ENCODE data around the gene POPDC2. TPM values are rescaled to one million over a fixed set of nuclear protein-coding genes. Genes with fewer than 3 reads are reported as not detected.

Gene POPDC2
- total RNA-seq, 1 donor from 2014 or later = 3.5 TPM

- Mint-ChIP-seq H3K4me1 (peaks cover 31% of the 10 kb centered on the region), H3K9me3 (no peaks in the 10 kb centered on the region), H3K27ac (peak overlapping the region; percentile 80), H3K27me3 (ENCODE audit: low read depth) (no peaks in the 10 kb centered on the region), H3K36me3 (no peaks in the 10 kb centered on the region), H3K4me3 (no peak overlapping the region)
- no peak for DNase-seq (ENCODE audit: low spot score in 2 of 2, unreplicated experiment in 2 of 2)
- TF ChIP-seq CTCF (IDR thresholded peaks at IDR 0.05; ENCODE audit: unreplicated experiment) = no peak
These were observed 4.5 kb upstream of the POPDC2 start for GRCh38 chr3:119664850-119665379.

GRCh38 chr3:119664370-119664769 lies 4.0 kb upstream of the POPDC2 start:
- H3K27me3 Mint-ChIP-seq (ENCODE audit: low read depth) = no peaks in the 10 kb centered on the region
- peaks cover 31% of the 10 kb centered on the region for H3K4me1 Mint-ChIP-seq
- no peak for TF ChIP-seq CTCF (IDR thresholded peaks at IDR 0.05; ENCODE audit: unreplicated experiment)
- DNase-seq (ENCODE audit: low spot score in 2 of 2, unreplicated experiment in 2 of 2) = no peak
- no peaks in the 10 kb centered on the region for H3K36me3 Mint-ChIP-seq
- no peaks in the 10 kb centered on the region for H3K9me3 Mint-ChIP-seq
- H3K27ac Mint-ChIP-seq = peak overlapping the region; percentile 80
- H3K4me3 Mint-ChIP-seq = no peak overlapping the region

- H3K27ac Mint-ChIP-seq = peak overlapping the region; percentile 80
- H3K4me3 Mint-ChIP-seq = no peak overlapping the region
- no peak for TF ChIP-seq CTCF (IDR thresholded peaks at IDR 0.05; ENCODE audit: unreplicated experiment)
- H3K4me1 Mint-ChIP-seq = peaks cover 31% of the 10 kb centered on the region
- H3K27me3 Mint-ChIP-seq (ENCODE audit: low read depth) = no peaks in the 10 kb centered on the region
- H3K36me3 Mint-ChIP-seq = no peaks in the 10 kb centered on the region
- H3K9me3 Mint-ChIP-seq = no peaks in the 10 kb centered on the region
- DNase-seq (ENCODE audit: low spot score in 2 of 2, unreplicated experiment in 2 of 2) = no peak
These were observed 3.5 kb upstream of the POPDC2 start for GRCh38 chr3:119663885-119664284.

GRCh38 chr3:119662604-119663373 lies 2.4 kb upstream of the POPDC2 start:
- TF ChIP-seq CTCF (IDR thresholded peaks at IDR 0.05; ENCODE audit: unreplicated experiment) = no peak
- no peak for DNase-seq (ENCODE audit: low spot score in 2 of 2, unreplicated experiment in 2 of 2)
- Mint-ChIP-seq H3K4me3 (no peak overlapping the region), H3K27ac (peak overlapping the region; percentile 57), H3K4me1 (peaks cover 31% of the 10 kb centered on the region), H3K27me3 (ENCODE audit: low read depth) (no peaks in the 10 kb centered on the region), H3K9me3 (no peaks in the 10 kb centered on the region), H3K36me3 (no peaks in the 10 kb centered on the region)

- H3K27ac Mint-ChIP-seq = no peak overlapping the region
- no peak for DNase-seq (ENCODE audit: low spot score in 2 of 2, unreplicated experiment in 2 of 2)
- no peak for TF ChIP-seq CTCF (IDR thresholded peaks at IDR 0.05; ENCODE audit: unreplicated experiment)
- H3K27me3 Mint-ChIP-seq (ENCODE audit: low read depth) = no peaks in the 10 kb centered on the region
- H3K36me3 Mint-ChIP-seq = no peaks in the 10 kb centered on the region
- H3K4me3 Mint-ChIP-seq = no peak overlapping the region
- H3K4me1 Mint-ChIP-seq = peaks cover 27% of the 10 kb centered on the region
- no peaks in the 10 kb centered on the region for H3K9me3 Mint-ChIP-seq
These were observed 640 bp downstream of the POPDC2 start for GRCh38 chr3:119659606-119660291.

Data from mesothelial cell of epicardium (in vitro differentiated cells).